ES-I3 (cell line): ENCODE data around the gene TIMM44.

ENCODE experiments used
- H3K36me3 ChIP-seq: 2 replicates; pipeline ENCODE4 v1.6.1; 2013; ENCODE audit warnings: mild to moderate bottlenecking, low read length, control low read depth, moderate library complexity; ENCODE audit not compliant: insufficient read depth
- H3K4me1 ChIP-seq: 2 replicates; pipeline ENCODE4 v1.6.1; 2013; ENCODE audit warnings: mild to moderate bottlenecking, control low read depth, low read length; ENCODE audit not compliant: insufficient read depth
- H3K9ac ChIP-seq: 2 replicates; pipeline ENCODE4 v1.6.1; 2013; ENCODE audit warnings: low read depth, mild to moderate bottlenecking, low read length, moderate library complexity
- H3K9me3 ChIP-seq: 2 replicates; pipeline ENCODE4 v1.6.1; 2013; ENCODE audit warnings: mild to moderate bottlenecking, low read length, moderate library complexity; ENCODE audit not compliant: control insufficient read depth, insufficient read depth

The TIMM44 gene

DNA sequence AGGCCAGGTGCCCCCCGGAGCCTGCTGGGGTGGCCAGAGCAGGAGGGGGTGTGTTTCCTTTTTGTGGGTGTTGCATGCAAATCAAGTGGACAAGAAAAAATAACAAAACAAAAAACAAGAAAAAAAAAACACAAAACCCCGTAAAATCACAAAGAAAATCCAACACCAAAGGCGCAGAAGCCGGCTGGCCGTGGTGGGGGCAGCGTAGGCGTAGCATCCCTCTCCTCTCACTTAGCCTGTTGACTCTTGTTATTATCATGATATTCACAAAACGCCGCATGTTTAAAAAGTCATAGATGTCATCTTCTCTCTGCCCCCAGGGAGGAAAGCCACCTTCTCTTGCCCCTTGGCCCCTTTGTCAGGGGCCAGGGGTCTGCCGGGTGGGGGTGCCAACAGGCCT is 29.8 kb downstream of the TIMM44 start:
- H3K9ac ChIP-seq, result no peak overlapping the region
- no peaks in the 10 kb centered on the region for H3K9me3 ChIP-seq
- no peaks in the 10 kb centered on the region for H3K36me3 ChIP-seq
- H3K4me1 ChIP-seq, result no peaks in the 10 kb centered on the region; the same call in 1 of the 2 replicates

DNA sequence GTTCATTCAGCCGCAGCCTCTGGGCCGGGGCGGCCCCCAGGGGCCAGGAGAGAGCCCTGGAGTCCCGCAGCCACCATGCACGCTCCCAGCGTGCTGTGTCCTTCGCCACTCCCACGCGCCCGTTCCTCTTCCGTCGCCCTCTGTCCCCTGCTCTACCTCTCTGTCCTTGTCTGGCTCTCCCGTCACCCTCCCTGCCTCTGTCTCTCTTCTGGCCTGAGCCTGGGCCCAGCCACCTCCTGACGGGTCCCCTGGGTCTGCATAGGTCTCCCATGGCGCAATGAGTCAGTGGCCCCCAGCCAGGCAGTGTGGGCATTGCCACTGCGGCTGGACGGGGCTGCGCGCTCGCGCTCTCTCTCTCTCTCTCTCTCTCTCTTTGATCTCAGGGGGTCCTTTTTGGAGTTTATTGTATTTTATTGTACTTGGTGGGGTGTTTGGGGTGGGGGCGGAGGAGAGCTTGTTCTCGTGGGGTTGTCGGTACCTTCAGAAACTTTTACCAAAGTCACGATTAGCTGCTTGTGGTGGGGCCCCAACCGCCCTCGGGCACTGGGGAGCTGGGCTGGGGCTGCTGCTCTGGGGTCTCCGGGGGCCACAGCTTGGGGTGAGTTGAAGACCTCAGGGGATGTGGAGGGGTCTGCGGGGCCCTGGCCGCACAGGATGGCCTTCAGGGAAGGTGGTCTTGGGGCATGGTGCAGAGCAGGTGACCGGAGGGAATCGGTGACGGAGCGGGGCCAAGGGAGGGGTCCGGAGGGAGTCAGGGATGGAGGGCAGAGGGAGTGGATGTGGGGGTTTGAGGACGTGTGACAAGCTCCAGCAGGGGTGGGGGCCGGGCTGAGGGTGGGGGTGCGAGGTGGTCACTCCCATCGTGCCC is 30.5 kb downstream of the TIMM44 start:
- no peaks in the 10 kb centered on the region; the same call in 1 of the 2 replicates for H3K4me1 ChIP-seq
- H3K36me3 ChIP-seq, result no peaks in the 10 kb centered on the region
- no peak overlapping the region for H3K9ac ChIP-seq
- no peaks in the 10 kb centered on the region for H3K9me3 ChIP-seq

- Histone ChIP-seq H3K36me3 (no peaks in the 10 kb centered on the region; the same call in 1 of the 2 replicates), H3K9ac (no peak overlapping the region), H3K4me1 (no peaks in the 10 kb centered on the region; the same call in 1 of the 2 replicates), H3K9me3 (no peaks in the 10 kb centered on the region)
Measured at GRCh38 chr19:7912144-7912696, 31.2 kb downstream of the TIMM44 start.

DNA sequence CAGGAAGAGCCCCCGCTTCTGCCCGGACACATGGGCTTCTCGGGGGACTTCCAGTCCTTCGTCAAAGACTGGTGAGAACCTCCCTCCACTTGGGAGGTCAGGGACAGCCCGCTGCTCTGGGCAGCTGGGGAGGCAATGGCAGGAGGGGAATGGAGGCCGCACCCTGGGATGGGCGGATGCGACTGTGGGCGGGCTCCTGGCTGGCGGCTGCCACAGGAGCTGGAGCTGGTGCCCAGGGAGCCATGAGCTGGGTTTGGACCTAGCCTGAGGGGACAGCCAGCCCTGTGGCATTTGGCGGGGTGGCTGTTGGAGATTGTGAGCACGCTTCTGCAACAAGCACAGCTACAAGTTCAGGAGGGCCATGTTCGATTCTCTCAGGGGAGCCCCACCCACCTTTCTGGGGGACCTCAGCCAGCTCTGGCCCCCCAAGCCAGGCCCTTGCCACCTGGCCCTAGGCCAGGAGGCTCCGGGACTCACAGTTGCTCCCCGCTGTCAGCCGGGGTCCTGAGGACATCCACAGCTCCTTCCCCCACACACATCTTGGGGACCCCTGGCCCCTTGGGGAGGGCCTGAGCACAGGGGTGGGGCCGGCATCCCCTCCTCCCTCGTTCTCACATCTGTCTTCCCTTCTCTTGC is 31.8 kb downstream of the TIMM44 start:
- H3K36me3 ChIP-seq, result no peaks in the 10 kb centered on the region; the same call in 1 of the 2 replicates
- no peak overlapping the region for H3K9ac ChIP-seq
- H3K4me1 ChIP-seq, result no peaks in the 10 kb centered on the region; the same call in 1 of the 2 replicates
- no peaks in the 10 kb centered on the region for H3K9me3 ChIP-seq

DNA sequence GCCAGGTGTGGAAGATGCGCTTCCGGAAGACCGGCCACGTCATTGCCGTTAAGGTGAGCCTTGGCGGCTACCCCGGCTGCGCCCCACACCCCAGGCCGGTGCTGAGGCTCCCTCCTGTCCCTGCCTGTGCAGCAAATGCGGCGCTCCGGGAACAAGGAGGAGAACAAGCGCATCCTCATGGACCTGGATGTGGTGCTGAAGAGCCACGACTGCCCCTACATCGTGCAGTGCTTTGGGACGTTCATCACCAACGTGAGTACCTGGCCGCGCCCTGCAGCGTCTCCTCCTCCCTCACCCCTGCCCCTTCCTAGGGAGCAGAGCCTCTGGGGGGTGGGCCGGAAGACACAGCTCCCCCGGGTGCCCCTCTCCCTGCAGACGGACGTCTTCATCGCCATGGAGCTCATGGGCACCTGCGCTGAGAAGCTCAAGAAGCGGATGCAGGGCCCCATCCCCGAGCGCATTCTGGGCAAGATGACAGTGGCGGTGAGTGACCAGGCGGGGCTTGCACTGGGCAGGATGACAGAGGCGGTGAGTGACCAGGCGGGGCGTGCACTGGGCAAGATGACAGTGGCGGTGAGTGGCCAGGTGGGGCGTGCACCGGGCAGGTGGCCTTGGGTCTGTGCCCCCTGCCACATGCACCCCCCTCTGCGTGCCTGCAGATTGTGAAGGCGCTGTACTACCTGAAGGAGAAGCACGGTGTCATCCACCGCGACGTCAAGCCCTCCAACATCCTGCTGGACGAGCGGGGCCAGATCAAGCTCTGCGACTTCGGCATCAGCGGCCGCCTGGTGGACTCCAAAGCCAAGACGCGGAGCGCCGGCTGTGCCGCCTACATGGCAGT is 32.9 kb downstream of the TIMM44 start:
- Histone ChIP-seq H3K9ac (no peak overlapping the region), H3K36me3 (no peaks in the 10 kb centered on the region; the same call in 1 of the 2 replicates), H3K4me1 (no peaks in the 10 kb centered on the region; the same call in 1 of the 2 replicates), H3K9me3 (no peaks in the 10 kb centered on the region)

GRCh38 chr19:7909471-7910067 is 33.9 kb downstream of the TIMM44 start:
- Histone ChIP-seq H3K36me3 (no peaks in the 10 kb centered on the region; the same call in 1 of the 2 replicates), H3K4me1 (no peaks in the 10 kb centered on the region; the same call in 1 of the 2 replicates), H3K9me3 (no peaks in the 10 kb centered on the region), H3K9ac (no peak overlapping the region)

DNA sequence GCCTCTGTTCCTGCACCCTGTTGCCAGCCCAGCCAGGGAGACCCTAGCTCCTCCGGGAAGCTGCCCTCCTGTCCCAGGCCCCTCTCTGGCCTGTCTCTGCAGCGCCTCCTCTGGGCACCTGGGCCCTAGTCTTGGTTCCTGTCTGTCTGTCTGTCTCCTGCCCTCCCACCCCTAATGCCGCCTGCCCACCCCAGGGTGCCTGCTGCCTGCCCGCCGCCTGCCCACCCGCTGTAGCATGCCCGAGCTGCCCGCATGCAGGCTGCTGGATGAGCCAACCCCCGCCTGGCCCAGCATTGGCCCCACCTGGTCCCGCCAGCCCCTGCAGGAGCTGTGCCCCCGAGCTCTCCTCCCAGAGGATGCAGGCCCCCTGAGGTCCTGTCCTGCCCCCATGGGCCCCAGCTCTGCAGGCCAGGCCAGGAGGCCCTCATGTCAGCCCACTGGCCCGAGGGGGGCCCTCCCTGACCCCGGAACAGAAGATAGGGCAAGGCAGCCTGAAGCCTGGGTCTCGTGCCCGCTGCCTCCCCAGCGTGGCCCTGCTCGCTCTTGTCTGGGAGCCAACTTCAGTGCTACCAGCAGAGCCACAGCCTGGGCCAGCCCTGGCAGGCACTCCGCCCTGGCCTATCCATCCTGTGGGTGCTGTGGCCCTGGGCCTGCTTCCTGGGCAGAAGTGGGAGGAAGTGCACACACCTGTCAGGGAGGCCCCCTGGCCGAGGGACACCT is 34.6 kb downstream of the TIMM44 start:
- Histone ChIP-seq H3K9ac (no peak overlapping the region), H3K9me3 (no peaks in the 10 kb centered on the region), H3K36me3 (no peaks in the 10 kb centered on the region; the same call in 1 of the 2 replicates), H3K4me1 (no peaks in the 10 kb centered on the region; the same call in 1 of the 2 replicates)

- H3K9me3 ChIP-seq, result no peaks in the 10 kb centered on the region
- no peak overlapping the region for H3K9ac ChIP-seq
- no peaks in the 10 kb centered on the region; the same call in 1 of the 2 replicates for H3K36me3 ChIP-seq
- no peaks in the 10 kb centered on the region; the same call in 1 of the 2 replicates for H3K4me1 ChIP-seq
Measured at GRCh38 chr19:7908078-7908699, 35.3 kb downstream of the TIMM44 start.

DNA sequence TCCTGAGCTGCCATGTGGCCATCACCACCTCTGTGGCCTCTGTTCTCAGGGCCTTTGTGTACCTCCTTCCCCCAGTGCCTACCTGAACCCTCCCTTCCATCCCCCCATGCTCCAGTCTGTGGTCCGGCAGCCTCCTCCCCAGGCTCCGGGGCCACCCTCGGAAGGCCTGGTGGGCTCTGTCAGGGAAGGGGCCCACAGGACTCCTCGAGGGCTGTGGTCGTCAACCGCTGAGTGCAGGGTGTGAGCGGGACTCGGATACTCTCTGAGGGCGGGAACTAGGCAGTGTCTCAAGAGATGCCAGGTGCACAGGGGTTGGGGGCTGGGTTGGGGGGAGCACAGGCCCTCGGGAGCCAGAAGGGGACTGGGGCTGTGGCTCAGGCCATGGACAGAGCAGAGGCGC is 35.9 kb downstream of the TIMM44 start:
- Histone ChIP-seq H3K4me1 (no peaks in the 10 kb centered on the region; the same call in 1 of the 2 replicates), H3K36me3 (no peaks in the 10 kb centered on the region; the same call in 1 of the 2 replicates), H3K9ac (no peak overlapping the region), H3K9me3 (no peaks in the 10 kb centered on the region)

GRCh38 chr19:7907122-7907521 is 36.3 kb downstream of the TIMM44 start:
- no peaks in the 10 kb centered on the region for H3K9me3 ChIP-seq
- no peaks in the 10 kb centered on the region; the same call in 1 of the 2 replicates for H3K36me3 ChIP-seq
- no peaks in the 10 kb centered on the region; the same call in 1 of the 2 replicates for H3K4me1 ChIP-seq
- H3K9ac ChIP-seq, result no peak overlapping the region

DNA sequence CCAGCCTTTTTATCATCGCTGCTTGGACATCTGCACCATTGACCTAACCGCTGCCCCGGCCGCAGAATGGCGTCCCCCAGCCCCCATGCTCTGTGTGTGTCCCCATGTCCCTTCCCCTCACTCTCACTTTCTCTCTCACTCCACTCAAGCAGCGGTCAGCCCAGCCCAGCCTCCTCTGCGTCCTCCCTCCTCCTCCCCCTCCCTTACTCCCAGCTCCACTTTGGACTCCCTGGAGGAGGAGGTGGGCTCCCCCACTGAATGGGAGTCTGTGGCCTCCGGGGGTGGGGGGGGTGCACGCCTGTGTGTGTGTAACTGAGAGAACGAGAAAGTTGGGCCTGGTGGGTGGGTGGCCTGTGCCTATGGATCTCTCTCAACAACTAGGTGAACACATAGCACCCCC is 37.6 kb downstream of the TIMM44 start:
- no peaks in the 10 kb centered on the region; the same call in 1 of the 2 replicates for H3K36me3 ChIP-seq
- H3K4me1 ChIP-seq, result no peaks in the 10 kb centered on the region; the same call in 1 of the 2 replicates
- H3K9me3 ChIP-seq, result no peaks in the 10 kb centered on the region
- H3K9ac ChIP-seq, result no peak overlapping the region

DNA sequence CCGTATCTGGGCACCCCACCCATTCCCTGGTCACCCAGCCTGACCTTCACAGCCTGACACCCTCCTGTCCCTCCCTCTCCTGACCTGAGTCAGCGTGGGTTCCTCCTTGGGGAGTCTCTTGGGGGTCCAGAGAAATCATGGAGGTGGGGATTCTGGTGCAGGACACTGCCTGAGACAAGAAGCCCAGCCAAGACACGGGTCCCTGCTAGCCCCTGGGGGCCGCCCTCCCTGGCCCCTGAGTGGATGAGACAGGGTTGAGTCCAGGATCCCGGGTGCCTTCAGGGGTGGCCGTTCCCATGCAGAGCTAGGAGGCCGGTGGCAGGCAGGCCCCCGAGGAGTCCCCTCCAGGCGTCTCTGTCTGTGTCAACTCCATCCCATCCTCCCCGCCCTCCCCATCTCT is 38.2 kb downstream of the TIMM44 start:
- Histone ChIP-seq H3K4me1 (no peaks in the 10 kb centered on the region; the same call in 1 of the 2 replicates), H3K9ac (no peak overlapping the region), H3K36me3 (no peaks in the 10 kb centered on the region; the same call in 1 of the 2 replicates), H3K9me3 (no peaks in the 10 kb centered on the region)
